Measurements from ENCODE around the gene GTPBP3.

DNA sequence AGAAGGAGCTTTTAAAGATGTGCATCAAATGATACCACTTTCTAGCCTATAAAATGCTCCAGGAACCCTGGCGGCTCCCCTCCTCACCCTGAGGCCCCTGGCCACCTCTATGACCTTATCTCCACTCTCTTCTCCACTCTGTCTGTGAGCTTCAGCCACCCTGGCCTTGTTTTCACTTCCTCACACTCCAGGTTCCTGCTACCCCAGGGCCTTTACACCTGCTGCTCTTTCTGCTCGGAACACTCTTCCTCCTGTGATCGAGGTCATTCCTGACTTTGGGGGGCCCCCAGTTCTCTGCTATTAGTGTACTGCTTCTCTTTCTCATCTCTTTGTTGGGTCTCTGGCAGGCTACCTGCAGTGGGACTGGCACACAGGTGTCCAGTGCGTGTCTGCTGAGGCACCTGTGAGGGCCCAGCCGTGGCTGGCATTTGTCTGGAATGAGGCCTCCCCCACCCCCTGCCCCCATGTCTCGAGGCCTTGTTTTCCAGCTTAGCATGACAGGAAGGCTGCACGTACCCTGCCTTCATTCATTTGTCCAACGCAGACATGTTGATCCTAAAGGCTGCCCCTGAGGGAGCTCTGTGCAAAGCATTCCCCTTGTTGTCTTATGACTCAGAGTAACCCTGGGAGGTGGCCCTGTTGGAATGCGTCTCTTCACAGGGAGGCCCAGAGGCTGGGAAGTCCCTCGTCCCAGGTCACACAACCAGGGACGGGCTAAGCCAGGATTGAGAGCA lies 25.7 kb upstream of the GTPBP3 start:
- TF ChIP-seq, protein P1, sequence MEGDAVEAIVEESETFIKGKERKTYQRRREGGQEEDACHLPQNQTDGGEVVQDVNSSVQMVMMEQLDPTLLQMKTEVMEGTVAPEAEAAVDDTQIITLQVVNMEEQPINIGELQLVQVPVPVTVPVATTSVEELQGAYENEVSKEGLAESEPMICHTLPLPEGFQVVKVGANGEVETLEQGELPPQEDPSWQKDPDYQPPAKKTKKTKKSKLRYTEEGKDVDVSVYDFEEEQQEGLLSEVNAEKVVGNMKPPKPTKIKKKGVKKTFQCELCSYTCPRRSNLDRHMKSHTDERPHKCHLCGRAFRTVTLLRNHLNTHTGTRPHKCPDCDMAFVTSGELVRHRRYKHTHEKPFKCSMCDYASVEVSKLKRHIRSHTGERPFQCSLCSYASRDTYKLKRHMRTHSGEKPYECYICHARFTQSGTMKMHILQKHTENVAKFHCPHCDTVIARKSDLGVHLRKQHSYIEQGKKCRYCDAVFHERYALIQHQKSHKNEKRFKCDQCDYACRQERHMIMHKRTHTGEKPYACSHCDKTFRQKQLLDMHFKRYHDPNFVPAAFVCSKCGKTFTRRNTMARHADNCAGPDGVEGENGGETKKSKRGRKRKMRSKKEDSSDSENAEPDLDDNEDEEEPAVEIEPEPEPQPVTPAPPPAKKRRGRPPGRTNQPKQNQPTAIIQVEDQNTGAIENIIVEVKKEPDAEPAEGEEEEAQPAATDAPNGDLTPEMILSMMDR (conservative IDR thresholded peaks at IDR 0.05; ENCODE audit: low read depth in 2 of 2), result no peak
- no peak for TF ChIP-seq EZH2 (IDR thresholded peaks at IDR 0.05; ENCODE audit: low read depth, unreplicated experiment)
- no peak for TF ChIP-seq CREB1 (CRISPR knock-in tag; IDR thresholded peaks at IDR 0.05; ENCODE audit: low read depth)
- no peak for TF ChIP-seq REST (IDR thresholded peaks at IDR 0.05; ENCODE audit: unreplicated experiment)
- TF ChIP-seq POLR2AphosphoS5 (IDR thresholded peaks at IDR 0.05; ENCODE audit: low read depth), result no peak
- no peak for TF ChIP-seq JUNB (IDR thresholded peaks at IDR 0.05; ENCODE audit: unreplicated experiment)
- no peak for TF ChIP-seq ZNF114 (CRISPR knock-in tag; IDR thresholded peaks at IDR 0.05)
- no peak for TF ChIP-seq EZH2phosphoT487 (IDR thresholded peaks at IDR 0.05; ENCODE audit: unreplicated experiment)
- no peak for TF ChIP-seq ZNF331 (CRISPR knock-in tag; IDR thresholded peaks at IDR 0.05; ENCODE audit: low read depth)
- no peak for TF ChIP-seq ZNF462 (CRISPR knock-in tag; IDR thresholded peaks at IDR 0.05)
